Nephron progenitor cell (in vitro differentiated cells): ENCODE data around the gene POP4.
"Not testable (repeated sequence)": the region's sequence is repeated elsewhere in the genome, so short reads cannot be mapped to it uniquely, and the experiment has no call there.

Source experiments
- DNase-seq: peaks from one replicate; pipeline ENCODE4 v3.0.0; 2021
- H3K27ac Mint-ChIP-seq: 2 replicates; pipeline ENCODE4 v1.8.0; 2021; ENCODE audit warnings: mild to moderate bottlenecking, moderate library complexity, mixed read lengths
- H3K27me3 Mint-ChIP-seq: 2 replicates; pipeline ENCODE4 v1.8.0; 2021; ENCODE audit warnings: mild to moderate bottlenecking, low read depth, mixed read lengths; ENCODE audit not compliant: poor library complexity
- H3K36me3 Mint-ChIP-seq: 2 replicates; pipeline ENCODE4 v1.8.0; 2021; ENCODE audit warnings: low read depth, mixed read lengths
- H3K4me1 Mint-ChIP-seq: 2 replicates; pipeline ENCODE4 v1.8.0; 2021; ENCODE audit warnings: mixed read lengths
- H3K4me3 Mint-ChIP-seq: 2 replicates; pipeline ENCODE4 v1.8.0; 2021; ENCODE audit warnings: mild to moderate bottlenecking, moderate library complexity, mixed read lengths
- H3K9me3 Mint-ChIP-seq: 2 replicates; pipeline ENCODE4 v1.8.0; 2021; ENCODE audit warnings: mild to moderate bottlenecking, moderate library complexity, mixed read lengths
- TF ChIP-seq, protein P1 (sequence below): fragments of 200-600 bp; sonication (generic); IDR thresholded peaks from 2 replicates; pipeline ENCODE4 v1.5.0; 2021; ENCODE audit warnings: antibody characterized with exemption

POP4 gene

DNA sequence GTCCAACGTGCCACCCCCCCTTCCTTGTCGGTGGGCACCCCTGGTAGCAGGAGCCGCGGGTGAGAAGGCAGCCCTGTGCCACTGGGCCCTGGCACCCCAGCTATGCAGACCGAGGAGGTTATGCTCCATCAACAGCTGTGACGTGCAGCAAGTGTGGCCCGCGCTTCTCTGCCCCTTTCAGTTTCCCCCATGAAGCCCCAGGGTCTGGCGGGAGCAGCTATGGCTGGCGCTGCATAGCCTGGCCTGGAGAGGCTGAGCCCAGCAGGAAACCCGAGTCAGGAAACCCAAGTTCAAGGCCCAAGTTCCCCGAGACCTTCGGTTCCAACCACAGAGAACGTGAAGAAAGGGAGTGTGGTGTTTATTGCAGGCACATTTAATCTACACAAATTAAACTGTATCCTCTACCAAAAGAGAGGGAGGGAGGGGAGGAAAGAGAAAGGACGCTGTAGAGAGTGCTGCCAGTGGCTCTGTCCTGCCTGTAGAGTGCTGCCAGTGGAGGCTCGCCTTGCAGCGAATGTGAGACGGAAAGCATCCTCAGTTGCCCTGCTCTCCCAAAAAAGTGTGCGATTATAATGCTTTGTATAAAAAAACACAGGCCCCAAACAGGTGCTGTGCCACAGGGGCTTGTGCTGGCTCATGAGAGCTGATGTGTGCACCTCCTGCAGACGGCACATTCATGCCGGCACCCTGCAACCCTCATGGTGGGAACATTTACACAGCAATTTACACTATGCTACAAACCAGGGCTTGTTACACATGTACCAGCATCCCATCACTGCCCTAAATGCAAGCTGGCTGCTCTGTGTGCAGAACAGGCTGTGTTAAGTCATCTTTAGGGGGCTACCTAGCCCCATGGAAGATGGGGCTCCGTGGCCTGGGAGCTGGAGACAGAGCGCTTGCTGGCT lies 16.3 kb downstream of the POP4 start:
- Mint-ChIP-seq H3K36me3 (no peaks in the 10 kb centered on the region), H3K4me1 (peaks cover 46% of the 10 kb centered on the region), H3K27ac (peak overlapping the region; percentile 75), H3K4me3 (no peak overlapping the region), H3K27me3 (peaks cover 10% of the 10 kb centered on the region), H3K9me3 (no peaks in the 10 kb centered on the region)
- no peak for DNase-seq
- TF ChIP-seq, protein P1, sequence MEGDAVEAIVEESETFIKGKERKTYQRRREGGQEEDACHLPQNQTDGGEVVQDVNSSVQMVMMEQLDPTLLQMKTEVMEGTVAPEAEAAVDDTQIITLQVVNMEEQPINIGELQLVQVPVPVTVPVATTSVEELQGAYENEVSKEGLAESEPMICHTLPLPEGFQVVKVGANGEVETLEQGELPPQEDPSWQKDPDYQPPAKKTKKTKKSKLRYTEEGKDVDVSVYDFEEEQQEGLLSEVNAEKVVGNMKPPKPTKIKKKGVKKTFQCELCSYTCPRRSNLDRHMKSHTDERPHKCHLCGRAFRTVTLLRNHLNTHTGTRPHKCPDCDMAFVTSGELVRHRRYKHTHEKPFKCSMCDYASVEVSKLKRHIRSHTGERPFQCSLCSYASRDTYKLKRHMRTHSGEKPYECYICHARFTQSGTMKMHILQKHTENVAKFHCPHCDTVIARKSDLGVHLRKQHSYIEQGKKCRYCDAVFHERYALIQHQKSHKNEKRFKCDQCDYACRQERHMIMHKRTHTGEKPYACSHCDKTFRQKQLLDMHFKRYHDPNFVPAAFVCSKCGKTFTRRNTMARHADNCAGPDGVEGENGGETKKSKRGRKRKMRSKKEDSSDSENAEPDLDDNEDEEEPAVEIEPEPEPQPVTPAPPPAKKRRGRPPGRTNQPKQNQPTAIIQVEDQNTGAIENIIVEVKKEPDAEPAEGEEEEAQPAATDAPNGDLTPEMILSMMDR = no peak

DNA sequence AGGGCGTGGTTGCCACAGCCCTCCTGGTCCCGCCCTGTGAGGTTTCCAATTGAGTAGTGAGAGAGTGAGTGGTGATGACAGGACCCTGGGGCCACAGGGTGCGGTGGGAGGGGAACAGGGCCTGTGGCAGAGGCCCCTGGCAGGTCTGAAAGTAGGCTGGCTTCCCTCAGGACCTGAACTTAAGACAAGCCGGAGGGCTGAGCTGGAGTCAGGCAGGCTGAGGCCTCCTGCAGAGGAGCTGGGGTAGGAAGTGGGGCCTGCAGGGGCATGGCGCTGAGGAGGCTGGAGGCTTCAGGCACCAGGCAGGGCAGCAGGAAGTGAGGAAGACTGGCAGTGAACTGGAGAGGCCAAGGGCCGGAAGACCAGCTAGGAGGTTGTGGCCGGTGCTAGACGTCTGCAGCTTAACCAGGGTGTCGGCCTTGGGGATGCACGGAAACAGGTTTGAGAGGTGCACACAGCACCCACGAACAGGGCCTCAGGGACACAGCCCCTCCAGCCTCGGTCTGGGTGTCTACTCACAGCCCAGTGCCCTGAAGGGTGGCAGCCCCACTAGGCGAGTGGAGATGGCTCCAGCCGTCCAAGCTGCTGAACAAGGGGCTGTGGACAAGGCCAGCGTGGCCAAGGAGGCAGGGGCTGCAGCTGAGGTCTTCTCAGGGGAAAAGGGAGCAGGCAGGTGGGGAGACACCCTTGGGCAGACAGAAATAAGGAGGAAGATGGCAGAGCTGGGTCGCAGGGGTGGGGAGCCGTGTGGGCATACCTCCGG lies 17.8 kb downstream of the POP4 start:
- Mint-ChIP-seq H3K36me3 (no peaks in the 10 kb centered on the region), H3K4me3 (no peak overlapping the region), H3K27me3 (peaks cover 10% of the 10 kb centered on the region), H3K27ac (no peak overlapping the region), H3K9me3 (no peaks in the 10 kb centered on the region), H3K4me1 (peaks cover 33% of the 10 kb centered on the region)
- no peak for DNase-seq
- TF ChIP-seq, protein P1 = no peak

DNA sequence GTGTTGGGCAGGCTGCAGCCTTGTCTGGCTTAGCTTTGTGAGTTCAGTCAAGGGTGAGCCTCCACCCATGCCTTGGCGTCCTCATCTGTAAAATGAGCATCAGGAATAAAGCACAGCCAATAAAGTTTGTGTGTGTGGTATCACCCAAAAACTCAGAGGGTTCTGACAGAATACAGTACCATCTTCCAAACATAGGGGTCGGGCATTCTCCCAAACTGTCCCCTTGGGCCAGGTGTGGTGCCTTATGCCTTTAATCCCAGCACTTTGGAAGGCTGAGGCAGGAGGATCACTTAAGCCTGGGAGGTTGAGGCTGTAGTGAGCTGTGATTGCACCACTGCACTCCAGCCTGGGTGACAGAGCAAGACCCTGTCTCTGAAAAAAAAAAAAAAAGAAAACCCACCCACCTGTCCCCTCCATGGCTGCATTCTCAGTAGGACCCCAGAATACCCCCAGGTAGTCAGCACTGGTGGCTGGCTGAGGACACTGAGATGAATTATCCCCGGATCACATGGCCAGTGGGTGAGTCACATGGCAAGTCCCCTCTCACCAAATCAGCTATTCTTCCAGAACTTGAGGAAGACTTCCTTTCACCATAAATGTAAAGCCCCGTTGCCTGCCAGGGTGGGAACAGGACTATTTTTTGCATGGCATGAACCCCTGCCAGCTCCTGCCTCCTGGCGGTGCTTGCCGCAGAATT lies 18.6 kb downstream of the POP4 start:
- Mint-ChIP-seq H3K4me1 (peaks cover 30% of the 10 kb centered on the region), H3K36me3 (no peaks in the 10 kb centered on the region), H3K27me3 (peaks cover 10% of the 10 kb centered on the region), H3K4me3 (no peak overlapping the region), H3K27ac (peak overlapping the region; percentile 68), H3K9me3 (no peaks in the 10 kb centered on the region)
- TF ChIP-seq, protein P1 = no peak
- DNase-seq = no peak

DNA sequence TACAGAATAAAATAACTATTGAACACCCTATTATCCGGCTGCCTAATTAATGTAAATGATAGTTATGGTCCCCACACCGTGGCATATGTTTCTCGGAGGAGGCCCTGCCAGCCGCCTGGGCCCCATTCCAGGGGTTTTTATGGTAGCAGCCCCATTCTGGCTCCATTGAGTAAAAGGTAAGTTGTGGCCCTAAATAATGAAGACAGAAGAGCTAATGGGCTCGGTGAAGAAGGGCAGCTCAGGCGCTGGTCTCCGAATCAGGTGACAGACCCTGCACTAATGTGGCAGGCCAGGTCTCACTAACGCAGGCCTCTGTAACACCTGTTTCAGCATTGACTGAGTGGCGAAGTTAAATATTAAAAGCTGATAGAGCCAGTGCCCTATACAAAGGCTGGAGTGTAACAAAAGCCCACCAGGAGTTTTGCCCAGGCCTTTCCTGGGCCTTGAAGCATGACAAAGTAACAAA lies 19.1 kb downstream of the POP4 start:
- no peak for DNase-seq
- peak overlapping the region; percentile 68 for H3K27ac Mint-ChIP-seq
- H3K36me3 Mint-ChIP-seq = no peaks in the 10 kb centered on the region
- H3K9me3 Mint-ChIP-seq = no peaks in the 10 kb centered on the region
- no peak overlapping the region for H3K4me3 Mint-ChIP-seq
- H3K27me3 Mint-ChIP-seq = peaks cover 10% of the 10 kb centered on the region
- peaks cover 25% of the 10 kb centered on the region for H3K4me1 Mint-ChIP-seq
- TF ChIP-seq, protein P1 = no peak

DNA sequence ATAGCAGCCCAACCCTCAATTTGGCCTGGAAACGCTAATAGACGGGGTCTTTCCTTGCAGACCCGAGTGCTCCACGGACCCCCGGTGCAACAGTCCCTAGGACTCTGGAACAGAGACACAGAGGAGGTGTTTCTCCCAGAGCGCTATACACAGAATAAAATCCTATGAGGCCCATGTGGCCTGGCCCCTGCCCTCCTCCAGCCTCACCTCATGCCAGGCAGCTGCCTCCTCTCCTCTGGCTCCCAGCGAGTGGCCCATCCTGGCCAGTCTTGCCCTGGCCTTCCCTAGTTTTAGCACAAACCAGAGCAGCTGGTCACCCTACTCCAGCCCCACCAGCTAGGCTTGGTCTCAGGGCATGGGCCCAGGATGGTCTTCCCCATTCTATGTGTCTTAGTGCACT lies 20.3 kb downstream of the POP4 start:
- peaks cover 19% of the 10 kb centered on the region for H3K4me1 Mint-ChIP-seq

DNA sequence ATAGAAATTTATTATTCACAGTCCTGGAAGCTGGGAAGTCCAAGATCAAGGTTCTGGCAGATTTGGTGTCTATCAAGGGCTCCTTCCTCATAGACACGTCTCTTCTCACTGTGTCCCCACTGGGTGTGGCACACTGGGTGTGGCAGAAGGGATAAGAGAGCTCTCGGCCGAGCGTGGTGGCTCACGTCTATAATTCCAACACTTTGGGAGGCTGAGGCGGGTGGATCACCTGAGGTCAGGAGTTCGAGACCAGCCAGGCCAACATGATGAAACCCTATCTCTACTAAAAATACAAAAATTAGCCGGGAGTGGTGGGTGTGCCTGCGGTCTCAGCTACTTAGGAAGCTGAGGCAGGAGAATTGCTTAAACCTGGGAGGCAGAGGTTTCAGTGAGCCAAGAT lies 20.7 kb downstream of the POP4 start:
- H3K4me3 Mint-ChIP-seq, H3K36me3 Mint-ChIP-seq: not testable (repeated sequence)

More for the DNA sequence above, 20.3 kb downstream of the POP4 start:
- TF ChIP-seq, protein P1 = no peak
- no peaks in the 10 kb centered on the region for H3K9me3 Mint-ChIP-seq
- H3K4me3 Mint-ChIP-seq = no peak overlapping the region
- no peaks in the 10 kb centered on the region for H3K36me3 Mint-ChIP-seq
- DNase-seq = no peak
- H3K27ac Mint-ChIP-seq = no peak overlapping the region
- H3K27me3 Mint-ChIP-seq = peaks cover 7% of the 10 kb centered on the region

More for the DNA sequence above, 20.7 kb downstream of the POP4 start:
- DNase-seq, H3K27me3 Mint-ChIP-seq, H3K27ac Mint-ChIP-seq, H3K9me3 Mint-ChIP-seq: not testable (repeated sequence)
- H3K4me1 Mint-ChIP-seq = peaks cover 15% of the 10 kb centered on the region
